Mesenchymal stem cell (in vitro differentiated cells and primary cell): Measurements from ENCODE around the gene ABCC1.
A peak's percentile ranks its signal among the peaks of the same experiment; 100 is the strongest.

Experiments used
- DNase-seq: peaks from one replicate; pipeline ENCODE4 v3.0.0-alpha.2; 2013
- H2AFZ ChIP-seq: one replicate; pipeline ENCODE4 v1.6.1; 2013; ENCODE audit warnings: low read depth, mild to moderate bottlenecking, control low read depth, inconsistent platforms, low read length, moderate library complexity
- H2AK5ac ChIP-seq: 2 replicates; pipeline ENCODE4 v1.6.1; 2013; ENCODE audit warnings: low read length, moderate library complexity, mild to moderate bottlenecking, inconsistent platforms; ENCODE audit not compliant: severe bottlenecking
- H2BK120ac ChIP-seq: one replicate; pipeline ENCODE4 v1.6.1; 2013; ENCODE audit warnings: low read depth, mild to moderate bottlenecking, inconsistent platforms, low read length, moderate library complexity
- H2BK12ac ChIP-seq, 2 experiments: one replicate each; pipeline ENCODE4 v1.6.1; 2013; ENCODE audit warnings: inconsistent platforms in 2 of 2, low read length in 2 of 2, mild to moderate bottlenecking in 2 of 2, moderate library complexity in 2 of 2, control low read depth in 1 of 2
- H2BK15ac ChIP-seq: one replicate; pipeline ENCODE4 v1.6.1; 2013; ENCODE audit warnings: mild to moderate bottlenecking, low read depth, inconsistent platforms; ENCODE audit not compliant: poor library complexity, severe bottlenecking
- H2BK5ac ChIP-seq: 2 replicates; pipeline ENCODE4 v1.6.1; 2013; ENCODE audit warnings: low read depth, mild to moderate bottlenecking, low read length, control low read depth, inconsistent platforms; ENCODE audit not compliant: poor library complexity, severe bottlenecking
- H3K14ac ChIP-seq, 2 experiments: one replicate each; pipeline ENCODE4 v1.6.1; 2013; ENCODE audit warnings: inconsistent platforms in 2 of 2, low read length in 2 of 2, control low read depth in 1 of 2, mild to moderate bottlenecking in 1 of 2, moderate library complexity in 1 of 2
- H3K18ac ChIP-seq, 2 experiments: one replicate each; pipeline ENCODE4 v1.6.1; 2013; ENCODE audit warnings: inconsistent platforms in 2 of 2, low read length in 2 of 2, control low read depth in 1 of 2, low read depth in 1 of 2, mild to moderate bottlenecking in 1 of 2
- H3K23ac ChIP-seq, 2 experiments: one replicate each; pipeline ENCODE4 v1.6.1; 2013; ENCODE audit warnings: inconsistent platforms in 2 of 2, low read length in 2 of 2, mild to moderate bottlenecking in 2 of 2, moderate library complexity in 2 of 2, control low read depth in 1 of 2
- H3K27ac ChIP-seq: 2 replicates; pipeline ENCODE4 v1.5.1; 2013; ENCODE audit warnings: mild to moderate bottlenecking, moderate library complexity, low read length, control low read depth, inconsistent platforms; ENCODE audit not compliant: poor library complexity, severe bottlenecking
- H3K27me3 ChIP-seq, 2 experiments: 2 replicates each; pipeline versions ENCODE4 v1.6.1 to v1.7.0; 2013; ENCODE audit warnings: low read length in 2 of 2, mild to moderate bottlenecking in 2 of 2, moderate library complexity in 2 of 2, control low read depth in 1 of 2, inconsistent platforms in 1 of 2; ENCODE audit not compliant: control insufficient read depth in 1 of 2, insufficient read depth in 1 of 2
- H3K36me3 ChIP-seq, 2 experiments: 2 replicates each; pipeline versions ENCODE4 v1.6.1 to v1.7.0; 2013; ENCODE audit warnings: low read length in 2 of 2, control low read depth in 1 of 2, inconsistent platforms in 1 of 2, low read depth in 1 of 2, mild to moderate bottlenecking in 1 of 2; ENCODE audit not compliant: insufficient read depth in 2 of 2, control insufficient read depth in 1 of 2
- H3K4ac ChIP-seq, 2 experiments: one replicate each; pipeline ENCODE4 v1.6.1; 2013; ENCODE audit warnings: inconsistent platforms in 2 of 2, low read length in 2 of 2, mild to moderate bottlenecking in 2 of 2, moderate library complexity in 2 of 2, control low read depth in 1 of 2, low read depth in 1 of 2
- H3K4me1 ChIP-seq: 2 replicates; pipeline ENCODE4 v1.6.1; 2013; ENCODE audit warnings: low read depth, low read length, control low read depth; ENCODE audit not compliant: control insufficient read depth, insufficient read depth
- H3K4me2 ChIP-seq: 2 replicates; pipeline ENCODE4 v1.6.1; 2013; ENCODE audit warnings: low read length, mild to moderate bottlenecking, inconsistent platforms; ENCODE audit not compliant: poor library complexity, severe bottlenecking
- H3K4me3 ChIP-seq, 2 experiments: 2 replicates each; pipeline versions ENCODE4 v1.5.1 to v1.7.0; 2013; ENCODE audit warnings: low read length in 2 of 2, mild to moderate bottlenecking in 2 of 2, control low read depth in 1 of 2, low read depth in 1 of 2; ENCODE audit not compliant: insufficient read depth in 1 of 2
- H3K79me1 ChIP-seq: replicated peaks from 2 replicates; pipeline ENCODE4 v1.6.1; 2013; ENCODE audit warnings: mild to moderate bottlenecking, control low read depth, low read length, inconsistent platforms; ENCODE audit not compliant: poor library complexity, severe bottlenecking
- H3K9ac ChIP-seq: 2 replicates; pipeline ENCODE4 v1.7.0; 2013; ENCODE audit warnings: mild to moderate bottlenecking, low read length, moderate library complexity
- H3K9me3 ChIP-seq: 2 replicates; pipeline ENCODE4 v1.7.0; 2013; ENCODE audit warnings: mild to moderate bottlenecking, low read length; ENCODE audit not compliant: control insufficient read depth
- H4K8ac ChIP-seq: one replicate; pipeline ENCODE4 v1.6.1; 2013; ENCODE audit warnings: inconsistent platforms, mild to moderate bottlenecking, low read length, moderate library complexity
- H4K91ac ChIP-seq: one replicate; pipeline ENCODE4 v1.6.1; 2013; ENCODE audit warnings: mild to moderate bottlenecking, low read length, inconsistent platforms
- WGBS: methylation state at CpG from one replicate; pipeline ENCODE4 v1.1.7; 2013; ENCODE audit warnings: mixed read lengths; 5-methylcytosine and 5-hydroxymethylcytosine counted together

ABCC1 gene

DNA sequence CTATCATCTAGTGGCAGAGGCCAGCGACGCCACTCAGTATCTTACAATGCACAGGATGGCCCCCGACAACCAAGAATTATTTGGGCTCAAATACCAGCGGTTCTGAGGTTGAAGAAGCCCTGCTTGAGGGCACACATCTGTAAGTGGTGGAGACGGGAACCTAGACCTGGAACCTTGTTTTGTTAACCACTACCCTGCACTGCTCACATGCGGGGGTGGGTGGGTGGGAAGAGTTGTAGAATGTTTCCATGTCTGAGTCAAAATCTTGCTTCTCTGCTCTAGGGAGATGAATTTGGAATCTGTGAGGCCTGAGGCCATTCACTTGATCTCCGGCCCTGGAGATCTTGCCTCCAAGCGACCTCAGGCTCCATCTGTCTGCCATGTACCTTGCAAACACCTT, 44.1 kb downstream of the ABCC1 start:
- 88% methylated on average over 7 of the region's 8 CpGs for WGBS

DNA sequence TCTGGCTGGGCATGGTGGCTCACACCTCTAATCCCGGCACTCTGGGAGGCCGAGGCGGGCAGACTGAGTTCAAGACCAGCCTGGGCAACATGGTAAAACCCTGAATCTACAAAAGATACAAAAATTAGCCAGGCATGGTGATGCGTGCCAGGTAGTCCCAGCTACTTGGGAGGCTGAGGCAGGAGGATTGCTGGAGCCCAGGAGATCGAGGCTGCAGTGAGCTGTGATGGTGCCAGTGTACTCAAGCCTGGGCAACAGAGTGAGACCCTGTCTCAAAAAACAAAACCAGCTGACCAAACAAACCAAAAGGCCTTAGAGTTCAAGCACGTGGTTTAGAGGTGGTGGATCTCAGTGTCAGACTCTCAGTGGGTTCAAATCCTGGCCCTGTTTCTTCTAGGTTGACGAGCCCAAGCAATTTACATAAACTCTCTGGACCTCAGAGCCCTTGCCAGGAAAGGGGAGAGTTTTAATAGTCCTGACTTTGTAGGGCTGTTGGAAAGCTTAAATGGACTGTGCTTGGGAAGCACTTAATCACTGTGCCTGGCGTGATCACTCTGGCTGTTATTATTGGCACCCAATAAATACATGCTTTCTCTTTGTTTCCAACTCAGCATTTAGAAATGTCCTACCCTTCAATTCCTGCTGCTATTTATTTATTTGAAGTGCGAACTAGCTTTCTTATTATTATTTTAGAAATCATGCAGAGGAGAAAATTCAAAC, 44.7 kb downstream of the ABCC1 start:
- no peak overlapping the region for H3K23ac ChIP-seq
- H3K27ac ChIP-seq, result no peak overlapping the region
- peak overlapping the region; percentile 20 for H4K91ac ChIP-seq
- peaks cover 23% of the 10 kb centered on the region for H3K79me1 ChIP-seq
- peak overlapping the region; percentile 8 to 53 for H3K18ac ChIP-seq
- peak overlapping the region; percentile 51 for H2AK5ac ChIP-seq
- peak overlapping the region; percentile 38 to 49 for H2BK12ac ChIP-seq
- H3K4me1 ChIP-seq, result peaks cover 43% of the 10 kb centered on the region
- no peaks in the 10 kb centered on the region for H3K9me3 ChIP-seq
- peak overlapping the region; percentile 64 for H3K9ac ChIP-seq
- H3K36me3 ChIP-seq, result peaks cover 4 to 6% of the 10 kb centered on the region in 2 experiments
- peak overlapping the region; percentile 13 for H4K8ac ChIP-seq
- H2BK120ac ChIP-seq, result no peak overlapping the region
- H2AFZ ChIP-seq, result no peak overlapping the region
- H3K27me3 ChIP-seq, result no peaks in the 10 kb centered on the region
- DNase-seq, result no peak
- H2BK15ac ChIP-seq, result no peak overlapping the region
- 90% methylated on average over 8 of the region's 9 CpGs for WGBS
- no peak overlapping the region for H3K14ac ChIP-seq
- peak overlapping the region; percentile 33 to 35 for H3K4ac ChIP-seq
- H3K4me2 ChIP-seq, result no peak overlapping the region
- no peak overlapping the region for H2BK5ac ChIP-seq
- peak overlapping the region in 1 of 2 experiments; percentile 25 for H3K4me3 ChIP-seq

More for the DNA sequence above, 44.1 kb downstream of the ABCC1 start:
- Histone ChIP-seq H3K18ac (peak overlapping the region; percentile 8 to 53), H3K4me2 (no peak overlapping the region), H3K14ac (no peak overlapping the region), H2BK12ac (peak overlapping the region; percentile 3 to 29), H4K91ac (no peak overlapping the region), H2AFZ (no peak overlapping the region), H3K9me3 (no peaks in the 10 kb centered on the region), H3K4ac (peak overlapping the region in 1 of 2 experiments; percentile 33), H2BK15ac (no peak overlapping the region), H3K27ac (no peak overlapping the region), H3K4me3 (no peak overlapping the region), H3K4me1 (peaks cover 46% of the 10 kb centered on the region), H3K23ac (no peak overlapping the region), H4K8ac (peak overlapping the region; percentile 13), H2AK5ac (peak overlapping the region; percentile 51), H2BK5ac (no peak overlapping the region), H3K36me3 (peaks cover 4 to 6% of the 10 kb centered on the region in 2 experiments), H3K27me3 (no peaks in the 10 kb centered on the region), H3K79me1 (peaks cover 24% of the 10 kb centered on the region), H3K9ac (peak overlapping the region; percentile 64), H2BK120ac (no peak overlapping the region)
- DNase-seq, result no peak

- 16% methylated on average over 8 of the region's 8 CpGs for WGBS
- no peak overlapping the region for H2BK5ac ChIP-seq
- H3K14ac ChIP-seq, result no peak overlapping the region
- H2AK5ac ChIP-seq, result peak overlapping the region; percentile 57
- peak overlapping the region; percentile 34 to 87 for H2BK12ac ChIP-seq
- peak; percentile 93 for DNase-seq
- peaks cover 30% of the 10 kb centered on the region for H3K4me1 ChIP-seq
- H3K4me2 ChIP-seq, result no peak overlapping the region
- peak overlapping the region; percentile 94 for H4K8ac ChIP-seq
- H3K27ac ChIP-seq, result peak overlapping the region; percentile 18
- no peak overlapping the region for H2AFZ ChIP-seq
- H2BK120ac ChIP-seq, result peak overlapping the region; percentile 21
- peak overlapping the region; percentile 43 for H3K9ac ChIP-seq
- no peaks in the 10 kb centered on the region for H3K9me3 ChIP-seq
- no peak overlapping the region for H3K4me3 ChIP-seq
- peaks cover 23% of the 10 kb centered on the region for H3K79me1 ChIP-seq
- peak overlapping the region; percentile 2 to 88 for H3K4ac ChIP-seq
- no peak overlapping the region for H2BK15ac ChIP-seq
- H4K91ac ChIP-seq, result peak overlapping the region; percentile 92
- peaks cover 4 to 6% of the 10 kb centered on the region in 2 experiments for H3K36me3 ChIP-seq
- no peaks in the 10 kb centered on the region for H3K27me3 ChIP-seq
- H3K18ac ChIP-seq, result peak overlapping the region; percentile 69 to 81
- no peak overlapping the region for H3K23ac ChIP-seq
Measured at GRCh38 chr16:15996432-15997109, 47.2 kb downstream of the ABCC1 start.

DNA sequence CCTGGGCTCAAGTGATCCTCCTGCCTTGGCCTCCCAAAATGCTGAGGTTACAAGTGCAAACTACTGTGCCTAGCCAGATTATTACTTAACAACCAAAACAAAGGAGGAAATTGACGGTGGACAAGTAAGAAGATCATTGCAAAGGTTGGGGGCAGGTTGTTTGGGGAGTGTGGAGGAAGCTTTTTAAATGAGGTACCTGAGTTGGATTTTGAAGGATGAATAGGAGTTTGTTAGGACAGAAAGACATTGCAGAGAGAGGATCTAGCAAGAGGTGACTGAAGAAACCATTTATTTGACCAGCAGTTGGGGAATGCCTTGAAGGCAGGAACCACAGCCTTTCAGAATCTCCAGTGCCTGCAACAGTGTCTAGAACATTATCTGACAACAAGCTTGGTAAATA, 51.3 kb downstream of the ABCC1 start:
- H2BK5ac ChIP-seq, result no peak overlapping the region
- no peak overlapping the region for H3K18ac ChIP-seq
- H4K8ac ChIP-seq, result no peak overlapping the region
- H3K4ac ChIP-seq, result peak overlapping the region; percentile 50 to 64
- peaks cover 29% of the 10 kb centered on the region for H3K4me1 ChIP-seq
- DNase-seq, result no peak
- H2BK120ac ChIP-seq, result no peak overlapping the region
- no peak overlapping the region for H3K9ac ChIP-seq
- H2BK15ac ChIP-seq, result no peak overlapping the region
- H3K27ac ChIP-seq, result no peak overlapping the region
- H3K36me3 ChIP-seq, result no peaks in the 10 kb centered on the region
- no peak overlapping the region for H3K4me2 ChIP-seq
- peaks cover 9% of the 10 kb centered on the region for H3K79me1 ChIP-seq
- peak overlapping the region in 1 of 2 experiments; percentile 63 for H2BK12ac ChIP-seq
- H3K27me3 ChIP-seq, result no peaks in the 10 kb centered on the region
- no peak overlapping the region for H3K14ac ChIP-seq
- H4K91ac ChIP-seq, result no peak overlapping the region
- H3K23ac ChIP-seq, result no peak overlapping the region
- WGBS, result 92% methylated on average over 1 of the region's 1 CpG
- H2AFZ ChIP-seq, result no peak overlapping the region
- no peak overlapping the region for H2AK5ac ChIP-seq
- no peak overlapping the region for H3K4me3 ChIP-seq
- no peaks in the 10 kb centered on the region for H3K9me3 ChIP-seq
